GM19395 (cell line): ENCODE data around the gene HES7.
A peak's percentile ranks its signal among the peaks of the same experiment; 100 is the strongest.

ENCODE experiments used
- ATAC-seq: cut with Tn5 transposase; IDR thresholded peaks from one replicate; pipeline ENCODE4 v1.9.1; 2021; ENCODE audit warnings: mild to moderate bottlenecking, moderate library complexity; ENCODE audit not compliant: unreplicated experiment

Gene HES7

GRCh38 chr17:8155231-8155995 lies 31.5 kb upstream of the HES7 start:
- no peak for ATAC-seq

GRCh38 chr17:8154608-8155155 lies 30.8 kb upstream of the HES7 start:
- ATAC-seq: no peak

- ATAC-seq: no peak
These were observed 30.2 kb upstream of the HES7 start for GRCh38 chr17:8153957-8154607.

GRCh38 chr17:8153525-8153956 lies 29.6 kb upstream of the HES7 start:
- no peak for ATAC-seq

GRCh38 chr17:8153031-8153451 lies 29.1 kb upstream of the HES7 start:
- ATAC-seq: no peak

- no peak for ATAC-seq
These were observed 28.3 kb upstream of the HES7 start, which contains the start of gene PER1 for GRCh38 chr17:8152112-8152775. PER1 (minus strand) TSS chr17:8152404; CDS start chr17:8150706, 1,698 bp downstream.

- ATAC-seq: no peak
These were observed 27.8 kb upstream of the HES7 start for GRCh38 chr17:8151641-8152111.

- peak; percentile 48 for ATAC-seq
These were observed 27.3 kb upstream of the HES7 start for GRCh38 chr17:8151120-8151640.

GRCh38 chr17:8150194-8151119 lies 26.6 kb upstream of the HES7 start:
- no peak for ATAC-seq

GRCh38 chr17:8149419-8150193 lies 25.7 kb upstream of the HES7 start:
- no peak for ATAC-seq

- ATAC-seq: no peak
These were observed 24.7 kb upstream of the HES7 start for GRCh38 chr17:8148560-8148959.

- ATAC-seq: no peak
These were observed 24.0 kb upstream of the HES7 start for GRCh38 chr17:8147805-8148404.

GRCh38 chr17:8147141-8147804 lies 23.4 kb upstream of the HES7 start:
- no peak for ATAC-seq

GRCh38 chr17:8146381-8147140 lies 22.7 kb upstream of the HES7 start:
- no peak for ATAC-seq

GRCh38 chr17:8145811-8146210 lies 21.9 kb upstream of the HES7 start:
- no peak for ATAC-seq

GRCh38 chr17:8144401-8145231 lies 20.7 kb upstream of the HES7 start:
- no peak for ATAC-seq
